ENCODE data around the gene PDE11A. TPM values are rescaled to one million over a fixed set of nuclear protein-coding genes. Genes with fewer than 3 reads are reported as not detected.
A peak's percentile ranks its signal among the peaks of the same experiment; 100 is the strongest.
"Not testable (repeated sequence)": the region's sequence is repeated elsewhere in the genome, so short reads cannot be mapped to it uniquely, and the experiment has no call there.

PDE11A gene
- total RNA-seq, 4 donors from 2014 or later: 0.12 TPM; not detected in 3

DNA sequence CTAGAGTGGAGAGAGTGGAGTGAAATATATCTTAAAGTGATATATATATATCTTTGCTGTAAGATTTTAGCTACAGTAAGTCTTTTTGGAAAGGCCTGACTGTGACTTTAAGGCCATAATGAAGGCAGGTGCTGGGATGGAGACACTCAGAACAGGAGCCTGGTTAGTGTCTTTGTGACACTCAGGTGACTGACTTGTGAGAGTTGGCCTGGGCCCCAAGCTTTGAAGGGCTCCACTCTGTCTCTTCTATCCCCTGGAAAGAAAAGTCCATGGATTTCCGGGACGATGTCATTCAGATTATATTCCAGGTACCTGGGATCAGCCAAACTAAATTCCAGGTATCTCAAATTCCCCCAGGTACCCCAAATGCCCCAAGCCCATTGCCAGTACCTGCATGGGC lies 276.6 kb downstream of the PDE11A start:
- no peak for DNase-seq
- no peaks in the 10 kb centered on the region for H3K9me3 ChIP-seq
- 90 to 100% methylated on average over 2 of the region's 2 CpGs for WGBS, 2 donors
- intact Hi-C loops (cut with DNase I): no loop called here
- TF ChIP-seq, protein P1, sequence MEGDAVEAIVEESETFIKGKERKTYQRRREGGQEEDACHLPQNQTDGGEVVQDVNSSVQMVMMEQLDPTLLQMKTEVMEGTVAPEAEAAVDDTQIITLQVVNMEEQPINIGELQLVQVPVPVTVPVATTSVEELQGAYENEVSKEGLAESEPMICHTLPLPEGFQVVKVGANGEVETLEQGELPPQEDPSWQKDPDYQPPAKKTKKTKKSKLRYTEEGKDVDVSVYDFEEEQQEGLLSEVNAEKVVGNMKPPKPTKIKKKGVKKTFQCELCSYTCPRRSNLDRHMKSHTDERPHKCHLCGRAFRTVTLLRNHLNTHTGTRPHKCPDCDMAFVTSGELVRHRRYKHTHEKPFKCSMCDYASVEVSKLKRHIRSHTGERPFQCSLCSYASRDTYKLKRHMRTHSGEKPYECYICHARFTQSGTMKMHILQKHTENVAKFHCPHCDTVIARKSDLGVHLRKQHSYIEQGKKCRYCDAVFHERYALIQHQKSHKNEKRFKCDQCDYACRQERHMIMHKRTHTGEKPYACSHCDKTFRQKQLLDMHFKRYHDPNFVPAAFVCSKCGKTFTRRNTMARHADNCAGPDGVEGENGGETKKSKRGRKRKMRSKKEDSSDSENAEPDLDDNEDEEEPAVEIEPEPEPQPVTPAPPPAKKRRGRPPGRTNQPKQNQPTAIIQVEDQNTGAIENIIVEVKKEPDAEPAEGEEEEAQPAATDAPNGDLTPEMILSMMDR (IDR thresholded peaks at IDR 0.05): no peak
- TF ChIP-seq POLR2A (IDR thresholded peaks at IDR 0.05): no peak
- no peak overlapping the region for H3K27ac ChIP-seq
- peaks cover 0 to 12% (median 0%) of the 10 kb centered on the region in 4 donors for H3K27me3 ChIP-seq
- no peaks in the 10 kb centered on the region for H3K36me3 ChIP-seq
- no peak overlapping the region for H3K4me3 ChIP-seq
- no peaks in the 10 kb centered on the region for H3K4me1 ChIP-seq

DNA sequence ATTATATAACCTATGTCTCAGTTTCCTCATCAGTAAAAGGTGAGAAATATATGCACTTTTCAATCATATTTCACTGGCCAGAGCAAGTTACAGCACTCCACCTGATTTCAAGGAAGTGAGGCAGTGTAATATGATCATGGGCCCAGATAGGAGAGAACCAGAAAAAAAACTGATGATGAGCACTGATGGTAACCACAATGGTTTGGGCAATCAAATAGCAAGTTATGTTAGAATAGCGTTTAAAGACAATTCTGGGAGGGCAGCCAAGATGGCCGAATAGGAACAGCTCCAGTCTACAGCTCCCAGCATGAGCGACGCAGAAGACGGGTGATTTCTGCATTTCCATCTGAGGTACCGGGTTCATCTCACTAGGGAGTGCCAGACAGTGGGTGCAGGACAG lies 287.4 kb downstream of the PDE11A start:
- H3K4me3 ChIP-seq; H3K36me3 ChIP-seq; H3K27me3 ChIP-seq; DNase-seq; intact Hi-C loops (cut with DNase I); H3K9me3 ChIP-seq: not testable (repeated sequence)
- H3K4me1 ChIP-seq: peaks cover 0 to 18% (median 0%) of the 10 kb centered on the region in 3 donors
- peak overlapping the region in 1 of 4 donors; percentile 41 for H3K27ac ChIP-seq
- 58 to 78% methylated on average over 5 to 6 of the region's 6 CpGs for WGBS, 2 donors

- no peaks in the 10 kb centered on the region for H3K36me3 ChIP-seq
- peaks cover 0 to 18% (median 0%) of the 10 kb centered on the region in 3 donors for H3K4me1 ChIP-seq
- H3K27me3 ChIP-seq: no peaks in the 10 kb centered on the region
- DNase-seq: no peak
- H3K27ac ChIP-seq: peak overlapping the region in 1 of 4 donors; percentile 41
- no peaks in the 10 kb centered on the region for H3K9me3 ChIP-seq
- 24 to 38% methylated on average over 1 of the region's 1 CpG for WGBS, 2 donors
- intact Hi-C loops (cut with DNase I): no loop called here
- H3K4me3 ChIP-seq: no peak overlapping the region
- no peak for TF ChIP-seq POLR2A (IDR thresholded peaks at IDR 0.05)
- TF ChIP-seq, protein P1 (IDR thresholded peaks at IDR 0.05): no peak
Measured at GRCh38 chr2:177784745-177785067, 287.9 kb downstream of the PDE11A start.

DNA sequence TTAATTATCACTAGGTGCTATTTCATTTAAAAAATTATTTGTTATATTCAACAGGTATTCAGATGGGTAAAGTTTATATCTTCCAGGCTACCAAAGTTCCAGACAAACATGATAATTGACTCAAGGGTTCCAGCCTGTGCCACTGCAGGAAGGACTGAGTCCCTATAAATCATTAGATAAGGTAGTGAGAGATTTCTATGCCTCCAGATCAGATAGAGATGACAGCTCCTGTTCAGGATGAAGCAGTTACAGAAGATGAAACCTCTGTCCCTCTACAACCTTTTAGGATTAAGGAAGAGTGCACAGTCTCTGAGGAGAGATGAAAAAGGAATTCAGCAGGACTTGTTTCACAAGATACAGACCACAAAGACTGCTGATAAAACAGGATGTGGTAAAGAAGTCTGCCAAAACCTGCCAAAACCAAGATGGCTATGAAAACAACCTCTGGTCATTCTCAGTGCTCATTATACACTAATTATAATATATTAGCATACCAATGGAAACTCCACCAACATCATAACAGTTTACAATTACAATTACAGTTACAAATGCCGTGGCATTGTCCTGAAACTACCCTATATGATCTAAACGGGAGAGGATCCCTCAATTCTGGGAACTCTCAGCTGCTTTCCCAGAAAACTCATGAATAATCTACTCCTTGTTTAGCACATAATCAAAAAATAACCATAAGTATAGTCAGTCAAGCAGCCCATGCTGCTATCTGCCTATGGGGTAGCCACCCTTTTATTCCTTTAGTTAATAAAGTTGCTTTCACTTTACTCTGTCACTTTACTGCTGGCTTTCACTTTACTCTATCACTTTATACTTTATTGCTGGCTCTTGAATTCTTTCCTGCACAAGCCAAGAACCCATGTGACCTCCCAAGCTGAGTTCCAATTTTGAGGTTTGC lies 288.5 kb downstream of the PDE11A start:
- TF ChIP-seq, protein P1 (IDR thresholded peaks at IDR 0.05): no peak
- no peak for TF ChIP-seq POLR2A (IDR thresholded peaks at IDR 0.05)
- H3K36me3 ChIP-seq: no peaks in the 10 kb centered on the region
- intact Hi-C loops (cut with DNase I): no loop called here
- peaks cover 0 to 18% (median 0%) of the 10 kb centered on the region in 3 donors for H3K4me1 ChIP-seq
- no peaks in the 10 kb centered on the region for H3K9me3 ChIP-seq
- peak overlapping the region in 1 of 4 donors; percentile 33 for H3K4me3 ChIP-seq
- H3K27ac ChIP-seq: peak overlapping the region in 1 of 4 donors; percentile 41
- 33 to 37% methylated on average over 2 of the region's 2 CpGs for WGBS, 2 donors
- DNase-seq: no peak
- no peaks in the 10 kb centered on the region for H3K27me3 ChIP-seq

DNA sequence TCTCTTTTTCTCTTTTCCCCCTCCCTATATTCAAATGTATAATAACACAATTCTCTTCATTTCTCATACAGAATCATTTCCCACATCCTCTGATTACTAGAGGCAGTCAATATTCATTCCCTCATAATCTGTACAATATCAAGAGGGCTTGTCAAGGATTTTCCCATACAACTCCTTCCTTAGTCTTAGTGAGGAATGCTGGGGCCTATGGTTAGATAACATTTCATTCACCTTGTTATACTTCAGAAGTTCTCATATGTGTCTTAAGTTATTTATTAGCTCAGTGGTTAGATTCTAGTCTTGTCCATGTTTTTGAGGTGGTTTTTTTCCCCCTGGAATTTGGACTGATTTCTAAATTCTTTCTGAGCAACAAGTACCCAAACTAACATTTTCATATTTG lies 289.5 kb downstream of the PDE11A start:
- Histone ChIP-seq H3K36me3 (no peaks in the 10 kb centered on the region), H3K9me3 (no peaks in the 10 kb centered on the region), H3K27me3 (no peaks in the 10 kb centered on the region), H3K4me1 (peaks cover 0 to 18% (median 0%) of the 10 kb centered on the region in 3 donors), H3K4me3 (no peak overlapping the region), H3K27ac (no peak overlapping the region)
- TF ChIP-seq, protein P1 (IDR thresholded peaks at IDR 0.05): no peak
- TF ChIP-seq POLR2A (IDR thresholded peaks at IDR 0.05): no peak
- intact Hi-C loops (cut with DNase I): no loop called here
- no peak for DNase-seq

All from esophagus squamous epithelium (tissue), 5 donors.